Ishikawa (cell line): ENCODE results near the gene LY86.

ENCODE experiments used
- CEBPB ChIP-seq: IDR thresholded peaks from 2 replicates; pipeline ENCODE4 v1.6.1; 2012
- CREB1 ChIP-seq: IDR thresholded peaks from 2 replicates; pipeline ENCODE4 v1.6.1; 2012; ENCODE audit warnings: low read depth
- EGR1 ChIP-seq: IDR thresholded peaks from 2 replicates; pipeline ENCODE4 v1.6.1; 2012
- EP300 ChIP-seq: IDR thresholded peaks from 2 replicates; pipeline ENCODE4 v1.6.1; 2012; ENCODE audit warnings: borderline replicate concordance
- FOXM1 ChIP-seq: IDR thresholded peaks from 2 replicates; pipeline ENCODE4 v1.6.1; 2012; ENCODE audit warnings: low read depth, borderline replicate concordance
- NFIC ChIP-seq: IDR thresholded peaks from 2 replicates; pipeline ENCODE4 v1.6.1; 2012
- RAD21 ChIP-seq: IDR thresholded peaks from 2 replicates; pipeline ENCODE4 v1.6.1; 2012; ENCODE audit warnings: low read depth
- REST ChIP-seq: IDR thresholded peaks from 2 replicates; pipeline ENCODE4 v1.6.1; 2012; ENCODE audit warnings: low read depth, mild to moderate bottlenecking
- TAF1 ChIP-seq: IDR thresholded peaks from 2 replicates; pipeline ENCODE4 v1.6.1; 2012; ENCODE audit warnings: low read depth, mild to moderate bottlenecking
- TCF12 ChIP-seq: IDR thresholded peaks from 2 replicates; pipeline ENCODE4 v1.6.1; 2012; ENCODE audit warnings: low read depth
- TEAD4 ChIP-seq: IDR thresholded peaks from 2 replicates; pipeline ENCODE4 v1.6.1; 2012
- YY1 ChIP-seq: IDR thresholded peaks from 2 replicates; pipeline ENCODE4 v1.6.1; 2012; ENCODE audit warnings: low read depth
- ZBTB7A ChIP-seq: IDR thresholded peaks from 2 replicates; pipeline ENCODE4 v1.6.1; 2012; ENCODE audit warnings: low read depth
- TF ChIP-seq, protein P1 (sequence below): IDR thresholded peaks from 2 replicates; pipeline ENCODE4 v1.6.1; 2012
- TF ChIP-seq, protein P2 (sequence below): IDR thresholded peaks from 2 replicates; pipeline ENCODE4 v1.6.1; 2012

LY86 gene

DNA sequence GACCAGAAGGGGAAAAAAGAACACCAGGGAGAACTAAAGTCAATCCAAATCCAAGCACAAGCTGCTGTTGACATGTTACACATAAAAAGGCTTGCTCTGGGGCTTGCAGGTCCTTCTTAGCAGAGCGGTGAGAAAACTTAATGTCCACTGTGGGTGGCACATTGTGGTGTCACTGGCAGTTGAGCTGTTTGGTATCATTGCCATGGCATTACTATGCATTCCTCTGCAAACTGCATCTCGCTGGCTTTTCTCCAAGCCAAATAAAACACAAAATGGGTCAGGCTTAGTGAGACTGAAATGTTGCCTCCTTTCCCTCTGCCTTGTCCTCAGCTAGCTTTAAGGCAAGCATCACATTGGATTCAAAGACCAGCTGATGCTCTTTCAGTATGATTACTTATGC is 40.9 kb downstream of the LY86 start:
- TF ChIP-seq ZBTB7A = no peak
- TF ChIP-seq, protein P1, sequence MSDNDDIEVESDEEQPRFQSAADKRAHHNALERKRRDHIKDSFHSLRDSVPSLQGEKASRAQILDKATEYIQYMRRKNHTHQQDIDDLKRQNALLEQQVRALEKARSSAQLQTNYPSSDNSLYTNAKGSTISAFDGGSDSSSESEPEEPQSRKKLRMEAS = no peak
- TF ChIP-seq YY1 = no peak
- TF ChIP-seq, protein P2, sequence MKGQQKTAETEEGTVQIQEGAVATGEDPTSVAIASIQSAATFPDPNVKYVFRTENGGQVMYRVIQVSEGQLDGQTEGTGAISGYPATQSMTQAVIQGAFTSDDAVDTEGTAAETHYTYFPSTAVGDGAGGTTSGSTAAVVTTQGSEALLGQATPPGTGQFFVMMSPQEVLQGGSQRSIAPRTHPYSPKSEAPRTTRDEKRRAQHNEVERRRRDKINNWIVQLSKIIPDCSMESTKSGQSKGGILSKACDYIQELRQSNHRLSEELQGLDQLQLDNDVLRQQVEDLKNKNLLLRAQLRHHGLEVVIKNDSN = no peak
- TF ChIP-seq CEBPB = no peak
- no peak for TF ChIP-seq EP300
- TF ChIP-seq TAF1 = no peak
- no peak for TF ChIP-seq TEAD4
- no peak for TF ChIP-seq NFIC
- TF ChIP-seq FOXM1 = no peak
- TF ChIP-seq CREB1 = no peak
- TF ChIP-seq EGR1 = no peak
- TF ChIP-seq RAD21 = no peak
- no peak for TF ChIP-seq REST
- no peak for TF ChIP-seq TCF12

DNA sequence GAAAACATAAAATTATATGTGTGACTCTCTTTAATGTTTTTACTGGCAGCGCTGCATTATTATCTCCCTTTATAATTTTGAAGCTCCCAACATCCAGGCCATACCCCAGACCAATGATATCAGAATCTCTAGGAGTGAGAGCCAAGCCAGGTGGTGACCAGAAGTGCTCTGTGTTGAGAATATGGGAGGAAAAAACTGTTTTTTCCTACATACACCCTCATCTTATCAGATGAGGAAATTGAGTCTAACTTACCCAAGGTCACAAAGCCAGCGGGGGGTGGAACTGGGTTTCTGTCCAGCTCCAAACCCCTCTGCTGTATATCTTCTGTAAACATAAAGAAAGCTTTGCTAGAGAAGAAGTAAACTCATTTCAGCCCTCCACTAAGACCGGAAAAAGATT is 42.5 kb downstream of the LY86 start:
- no peak for TF ChIP-seq CEBPB
- TF ChIP-seq TEAD4 = no peak
- no peak for TF ChIP-seq YY1
- TF ChIP-seq, protein P2 = no peak
- TF ChIP-seq ZBTB7A = no peak
- no peak for TF ChIP-seq EGR1

GRCh38 chr6:6631534-6632276 is 43.2 kb downstream of the LY86 start:
- no peak for TF ChIP-seq NFIC
- TF ChIP-seq CEBPB = no peak
- no peak for TF ChIP-seq EP300
- TF ChIP-seq TCF12 = no peak
- TF ChIP-seq EGR1 = no peak
- TF ChIP-seq TEAD4 = no peak
- TF ChIP-seq, protein P1 = no peak
- TF ChIP-seq REST = no peak
- TF ChIP-seq ZBTB7A = no peak
- TF ChIP-seq RAD21 = no peak

DNA sequence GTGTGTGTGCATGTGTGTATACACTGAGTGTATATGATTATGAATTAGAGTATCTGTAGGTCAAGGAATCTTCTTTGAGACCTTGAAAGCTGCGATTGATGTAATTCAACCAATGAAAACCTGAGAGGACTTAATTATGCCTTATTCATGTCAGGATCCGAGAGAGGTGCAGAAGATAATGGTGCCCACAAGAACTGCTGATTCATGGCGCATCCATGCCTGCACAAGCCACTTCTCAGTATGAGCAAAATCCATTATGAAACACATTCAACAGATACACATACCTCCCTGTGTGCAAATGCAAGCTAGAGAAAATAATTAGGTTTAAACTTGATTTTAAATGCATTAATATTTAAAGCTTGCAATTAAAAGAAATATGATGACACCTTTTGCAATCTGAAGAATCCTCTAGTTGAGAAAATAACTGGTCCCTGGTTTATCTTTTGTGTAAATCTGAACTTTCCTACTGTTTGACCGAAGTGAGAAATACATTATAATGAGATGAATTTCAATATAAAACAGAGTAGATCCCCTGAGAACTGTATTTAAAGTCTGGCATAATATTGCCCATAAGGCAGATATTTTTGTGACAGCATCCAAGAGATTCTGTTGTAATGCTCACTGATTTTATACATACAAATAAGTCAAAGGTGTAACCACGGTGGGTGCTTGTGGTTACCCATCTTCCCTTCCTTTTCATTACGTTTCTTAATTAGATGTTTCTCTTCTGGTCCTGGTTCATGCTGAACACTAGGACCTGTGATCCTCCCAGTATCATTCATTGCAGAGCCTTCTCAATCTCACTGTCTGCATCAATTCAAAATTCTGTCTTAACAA is 45.6 kb downstream of the LY86 start:
- no peak for TF ChIP-seq YY1
- no peak for TF ChIP-seq EGR1
- TF ChIP-seq TCF12 = no peak
- no peak for TF ChIP-seq NFIC
- no peak for TF ChIP-seq ZBTB7A
- TF ChIP-seq TAF1 = no peak
- no peak for TF ChIP-seq CREB1
- TF ChIP-seq, protein P2 = no peak
- TF ChIP-seq EP300 = no peak
- TF ChIP-seq TEAD4 = no peak
- TF ChIP-seq, protein P1 = no peak

GRCh38 chr6:6634735-6635075 is 46.2 kb downstream of the LY86 start:
- TF ChIP-seq TEAD4 (no peak), NFIC (no peak), CREB1 (no peak), CEBPB (no peak), YY1 (no peak), ZBTB7A (no peak)
- TF ChIP-seq, protein P2 = no peak
